ENCODE measurements around the gene LSM4.

LSM4 gene

GRCh38 chr19:18274781-18275356 is 48.0 kb downstream of the LSM4 start (continued):
- TF ChIP-seq ZFP69B (tag by site-specific recombination; IDR thresholded peaks at IDR 0.05), result peak; percentile 98
- TF ChIP-seq ZNF514 (tag by site-specific recombination; IDR thresholded peaks at IDR 0.05), result no peak
- no peak for TF ChIP-seq ZNF311 (tag by site-specific recombination; IDR thresholded peaks at IDR 0.05; ENCODE audit: borderline replicate concordance)
- no peak for TF ChIP-seq ZNF544 (tag by site-specific recombination; IDR thresholded peaks at IDR 0.05)
- TF ChIP-seq TRIM28 (IDR thresholded peaks at IDR 0.05; ENCODE audit: borderline replicate concordance, low read length), result no peak
- TF ChIP-seq ZNF157 (tag by site-specific recombination; IDR thresholded peaks at IDR 0.05), result no peak
- TF ChIP-seq ZNF211 (tag by site-specific recombination; IDR thresholded peaks at IDR 0.05; ENCODE audit: low read depth), result no peak
- no peak for TF ChIP-seq ZNF837 (tag by site-specific recombination; IDR thresholded peaks at IDR 0.05)
- TF ChIP-seq ZNF747 (tag by site-specific recombination; IDR thresholded peaks at IDR 0.05), result no peak
- TF ChIP-seq, protein P1, sequence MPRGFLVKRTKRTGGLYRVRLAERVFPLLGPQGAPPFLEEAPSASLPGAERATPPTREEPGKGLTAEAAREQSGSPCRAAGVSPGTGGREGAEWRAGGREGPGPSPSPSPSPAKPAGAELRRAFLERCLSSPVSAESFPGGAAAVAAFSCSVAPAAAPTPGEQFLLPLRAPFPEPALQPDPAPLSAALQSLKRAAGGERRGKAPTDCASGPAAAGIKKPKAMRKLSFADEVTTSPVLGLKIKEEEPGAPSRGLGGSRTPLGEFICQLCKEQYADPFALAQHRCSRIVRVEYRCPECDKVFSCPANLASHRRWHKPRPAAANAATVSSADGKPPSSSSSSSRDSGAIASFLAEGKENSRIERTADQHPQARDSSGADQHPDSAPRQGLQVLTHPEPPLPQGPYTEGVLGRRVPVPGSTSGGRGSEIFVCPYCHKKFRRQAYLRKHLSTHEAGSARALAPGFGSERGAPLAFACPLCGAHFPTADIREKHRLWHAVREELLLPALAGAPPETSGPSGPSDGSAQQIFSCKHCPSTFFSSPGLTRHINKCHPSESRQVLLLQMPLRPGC (tag by site-specific recombination; IDR thresholded peaks at IDR 0.05), result no peak
- TF ChIP-seq HOXA7 (CRISPR knock-in tag; IDR thresholded peaks at IDR 0.05; ENCODE audit: borderline replicate concordance), result no peak
- no peak for TF ChIP-seq ZNF654 (tag by site-specific recombination; IDR thresholded peaks at IDR 0.05; ENCODE audit: low read depth)
- peak; percentile 69; the same call in 1 of the 2 replicates for TF ChIP-seq ZNF76 (tag by site-specific recombination; IDR thresholded peaks at IDR 0.05; ENCODE audit: borderline replicate concordance, low read depth)
- no peak for TF ChIP-seq AEBP2 (tag by site-specific recombination; IDR thresholded peaks at IDR 0.05; ENCODE audit: borderline replicate concordance)
- no peak for TF ChIP-seq ZNF48 (tag by site-specific recombination; IDR thresholded peaks at IDR 0.05)
- TF ChIP-seq ZNF677 (tag by site-specific recombination; IDR thresholded peaks at IDR 0.05), result no peak
- no peak for TF ChIP-seq ZNF645 (tag by site-specific recombination; IDR thresholded peaks at IDR 0.05)
- TF ChIP-seq ZNF792 (tag by site-specific recombination; IDR thresholded peaks at IDR 0.05), result no peak
- no peak for TF ChIP-seq ZNF302 (tag by site-specific recombination; IDR thresholded peaks at IDR 0.05; ENCODE audit: low read depth)
- TF ChIP-seq ZNF23 (tag by site-specific recombination; IDR thresholded peaks at IDR 0.05; ENCODE audit: borderline replicate concordance), result no peak
- TF ChIP-seq ZNF146 (tag by site-specific recombination; IDR thresholded peaks at IDR 0.05), result no peak
- TF ChIP-seq, protein P2, sequence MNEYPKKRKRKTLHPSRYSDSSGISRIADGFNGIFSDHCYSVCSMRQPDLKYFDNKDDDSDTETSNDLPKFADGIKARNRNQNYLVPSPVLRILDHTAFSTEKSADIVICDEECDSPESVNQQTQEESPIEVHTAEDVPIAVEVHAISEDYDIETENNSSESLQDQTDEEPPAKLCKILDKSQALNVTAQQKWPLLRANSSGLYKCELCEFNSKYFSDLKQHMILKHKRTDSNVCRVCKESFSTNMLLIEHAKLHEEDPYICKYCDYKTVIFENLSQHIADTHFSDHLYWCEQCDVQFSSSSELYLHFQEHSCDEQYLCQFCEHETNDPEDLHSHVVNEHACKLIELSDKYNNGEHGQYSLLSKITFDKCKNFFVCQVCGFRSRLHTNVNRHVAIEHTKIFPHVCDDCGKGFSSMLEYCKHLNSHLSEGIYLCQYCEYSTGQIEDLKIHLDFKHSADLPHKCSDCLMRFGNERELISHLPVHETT (tag by site-specific recombination; IDR thresholded peaks at IDR 0.05), result no peak
- TF ChIP-seq ZNF610 (tag by site-specific recombination; IDR thresholded peaks at IDR 0.05; ENCODE audit: borderline replicate concordance), result no peak
- TF ChIP-seq ZNF121 (tag by site-specific recombination; IDR thresholded peaks at IDR 0.05), result peak; percentile 79
- no peak; the same call in 1 of the 2 replicates for TF ChIP-seq ZNF2 (tag by site-specific recombination; IDR thresholded peaks at IDR 0.05)
- TF ChIP-seq ZNF555 (tag by site-specific recombination; conservative IDR thresholded peaks at IDR 0.05), result no peak
- TF ChIP-seq, protein P3, sequence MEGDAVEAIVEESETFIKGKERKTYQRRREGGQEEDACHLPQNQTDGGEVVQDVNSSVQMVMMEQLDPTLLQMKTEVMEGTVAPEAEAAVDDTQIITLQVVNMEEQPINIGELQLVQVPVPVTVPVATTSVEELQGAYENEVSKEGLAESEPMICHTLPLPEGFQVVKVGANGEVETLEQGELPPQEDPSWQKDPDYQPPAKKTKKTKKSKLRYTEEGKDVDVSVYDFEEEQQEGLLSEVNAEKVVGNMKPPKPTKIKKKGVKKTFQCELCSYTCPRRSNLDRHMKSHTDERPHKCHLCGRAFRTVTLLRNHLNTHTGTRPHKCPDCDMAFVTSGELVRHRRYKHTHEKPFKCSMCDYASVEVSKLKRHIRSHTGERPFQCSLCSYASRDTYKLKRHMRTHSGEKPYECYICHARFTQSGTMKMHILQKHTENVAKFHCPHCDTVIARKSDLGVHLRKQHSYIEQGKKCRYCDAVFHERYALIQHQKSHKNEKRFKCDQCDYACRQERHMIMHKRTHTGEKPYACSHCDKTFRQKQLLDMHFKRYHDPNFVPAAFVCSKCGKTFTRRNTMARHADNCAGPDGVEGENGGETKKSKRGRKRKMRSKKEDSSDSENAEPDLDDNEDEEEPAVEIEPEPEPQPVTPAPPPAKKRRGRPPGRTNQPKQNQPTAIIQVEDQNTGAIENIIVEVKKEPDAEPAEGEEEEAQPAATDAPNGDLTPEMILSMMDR (tag by site-specific recombination; IDR thresholded peaks at IDR 0.05), result no peak
- TF ChIP-seq ZNF530 (tag by site-specific recombination; IDR thresholded peaks at IDR 0.05; ENCODE audit: low read depth), result no peak
- no peak for TF ChIP-seq ZSCAN16 (tag by site-specific recombination; IDR thresholded peaks at IDR 0.05)
- no peak for TF ChIP-seq ZNF548 (tag by site-specific recombination; IDR thresholded peaks at IDR 0.05)
- no peak for TF ChIP-seq ZNF394 (tag by site-specific recombination; IDR thresholded peaks at IDR 0.05; ENCODE audit: borderline replicate concordance)
- TF ChIP-seq ZBTB10 (tag by site-specific recombination; IDR thresholded peaks at IDR 0.05), result peak; percentile 79
